GM10266 (cell line): ENCODE data around the gene NTM.
"Not testable (repeated sequence)": the region's sequence is repeated elsewhere in the genome, so short reads cannot be mapped to it uniquely, and the experiment has no call there.

ENCODE experiments used
- DNase-seq: peaks from one replicate; pipeline ENCODE4 v3.0.0; 2012; ENCODE audit errors: extremely low spot score
- CTCF ChIP-seq: IDR thresholded peaks from 2 replicates; pipeline ENCODE4 v1.5.1; 2012; ENCODE audit warnings: mild to moderate bottlenecking, low read depth; ENCODE audit not compliant: control insufficient read depth, insufficient read depth; ENCODE audit errors: missing control alignments

NTM gene

GRCh38 chr11:131486100-131486499 lies 115.7 kb downstream of the NTM start:
- DNase-seq = no peak
- no peak for TF ChIP-seq CTCF

- no peak for TF ChIP-seq CTCF
Observed at GRCh38 chr11:131486937-131487635, 116.7 kb downstream of the NTM start.

GRCh38 chr11:131488238-131488637 lies 117.8 kb downstream of the NTM start:
- TF ChIP-seq CTCF = no peak
- no peak for DNase-seq

More at GRCh38 chr11:131486937-131487635, 116.7 kb downstream of the NTM start:
- no peak for DNase-seq

DNA sequence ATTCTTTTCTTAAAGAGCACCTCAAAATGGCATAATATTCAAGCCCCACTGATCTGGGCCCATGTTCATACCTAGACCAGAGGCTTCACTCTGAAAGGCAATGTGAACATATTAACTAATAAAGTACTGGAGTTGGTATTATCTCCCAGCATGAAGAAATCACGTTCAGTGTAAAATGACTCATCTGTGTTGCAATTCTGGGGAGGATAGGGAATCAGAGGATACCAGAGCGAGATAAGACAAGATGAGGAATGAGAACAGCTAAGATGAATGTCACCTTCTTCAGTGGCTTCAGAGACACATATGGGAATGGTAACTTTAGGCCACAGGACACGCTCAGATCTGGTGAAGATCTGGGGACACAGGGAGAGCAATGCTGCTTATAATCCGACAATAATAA lies 121.1 kb downstream of the NTM start:
- no peak for TF ChIP-seq CTCF
- no peak for DNase-seq

DNA sequence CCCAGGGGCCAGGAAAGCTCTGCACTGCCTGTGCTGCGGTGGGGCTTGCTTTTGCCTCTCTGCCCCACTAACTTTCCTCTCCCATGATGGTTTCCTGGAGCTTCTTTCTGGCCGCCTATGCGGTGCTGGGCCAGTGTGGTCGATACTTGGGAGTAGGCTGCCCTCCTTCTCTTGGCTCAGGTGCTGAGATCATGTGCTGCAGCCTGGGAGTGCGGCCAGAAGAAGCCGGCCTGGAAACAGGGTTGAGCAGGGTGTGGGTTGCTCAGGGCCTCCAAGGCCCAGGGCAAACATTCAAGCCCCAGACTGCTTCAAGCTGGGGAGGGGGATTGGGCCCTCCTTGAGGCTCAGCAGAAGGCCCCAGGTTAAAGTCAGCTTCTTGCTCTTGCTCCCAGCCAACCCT lies 125.0 kb downstream of the NTM start:
- DNase-seq = no peak
- TF ChIP-seq CTCF = no peak

GRCh38 chr11:131497686-131498085 lies 127.3 kb downstream of the NTM start:
- not testable (repeated sequence) for DNase-seq

- no peak for DNase-seq
- no peak for TF ChIP-seq CTCF
Observed at GRCh38 chr11:131498631-131499160, 128.3 kb downstream of the NTM start.
